ENCODE data around the gene FOXRED2. TPM values are rescaled to one million over a fixed set of nuclear protein-coding genes. Genes with fewer than 3 reads are reported as not detected.

FOXRED2 gene
- total RNA-seq, 1 experiment from 2014 or later = 34.4 TPM

GRCh38 chr22:36449596-36450175 lies 57.2 kb downstream of the FOXRED2 start:
- Histone ChIP-seq H3K4me1 (ENCODE audit: insufficient read depth, low read length) (no peaks in the 10 kb centered on the region), H3K27me3 (ENCODE audit: insufficient read depth, low read length) (no peaks in the 10 kb centered on the region), H2AFZ (ENCODE audit: low read length) (no peak overlapping the region), H2BK12ac (ENCODE audit: insufficient read length, low read depth, low read length) (no peak overlapping the region), H2BK5ac (ENCODE audit: insufficient read length, low read length) (no peak overlapping the region), H3K79me1 (ENCODE audit: insufficient read depth, low read depth, low read length, poor library complexity, severe bottlenecking) (no peaks in the 10 kb centered on the region), H3K23me2 (ENCODE audit: insufficient read length, low read depth, low read length, poor library complexity, severe bottlenecking) (peaks cover 2% of the 10 kb centered on the region), H4K91ac (ENCODE audit: insufficient read length, low read depth, low read length) (no peak overlapping the region), H3K9ac (ENCODE audit: extremely low read depth, insufficient read length, low read length) (no peak overlapping the region), H3K18ac (ENCODE audit: insufficient read length, low read depth, low read length) (no peak overlapping the region), H3K9me3 (ENCODE audit: control insufficient read depth, low read depth, low read length) (no peaks in the 10 kb centered on the region), H3K4me2 (ENCODE audit: insufficient read depth, insufficient read length, low read length) (no peak overlapping the region), H3K56ac (ENCODE audit: insufficient read length, low read depth, low read length) (no peak overlapping the region), H3K23ac (ENCODE audit: insufficient read length, low read depth, low read length) (no peak overlapping the region), H4K8ac (replicated peaks; ENCODE audit: insufficient read length, low read depth, low read length) (no peak overlapping the region), H4K5ac (ENCODE audit: insufficient read length, low read depth, low read length) (no peak overlapping the region), H3K4ac (ENCODE audit: low read depth, low read length) (no peak overlapping the region), H4K20me1 (ENCODE audit: control insufficient read depth, insufficient read depth, insufficient read length) (no peaks in the 10 kb centered on the region), H3K27ac (ENCODE audit: insufficient read length, low read depth, low read length) (no peak overlapping the region), H3K14ac (ENCODE audit: insufficient read depth, low read length) (no peak overlapping the region), H3K79me2 (ENCODE audit: insufficient read depth, low read length) (no peaks in the 10 kb centered on the region), H2BK120ac (ENCODE audit: low read depth, low read length, poor library complexity, severe bottlenecking) (no peak overlapping the region), H2AK5ac (ENCODE audit: insufficient read length, low read length) (no peak overlapping the region), H2BK20ac (ENCODE audit: low read depth, low read length, poor library complexity, severe bottlenecking) (no peak overlapping the region), H3T11ph (ENCODE audit: low read length) (no peak overlapping the region), H2BK15ac (ENCODE audit: low read depth, low read length) (no peak overlapping the region)
- H3K4me1 Mint-ChIP-seq = peaks cover 16 to 18% of the 10 kb centered on the region in 2 experiments
- WGBS (ENCODE audit: extremely low coverage, insufficient read length, low lambda C conversion rate) = no CpG with 5 or more reads among the region's 11 CpGs
- DNase-seq = no peak
- no peak overlapping the region for H3K4me3 Mint-ChIP-seq
- peaks cover 0 to 4% of the 10 kb centered on the region in 2 experiments; a peak in 1 of 5 replicates for H3K9me3 Mint-ChIP-seq
- H3K36me3 Mint-ChIP-seq (ENCODE audit: insufficient read depth in 1 of 3, low read depth in 3 of 3) = peaks cover 0 to 3% (median 0%) of the 10 kb centered on the region in 3 experiments; a peak in 1 of 7 replicates
- H3K27me3 Mint-ChIP-seq (ENCODE audit: low read depth) = peaks cover 3% of the 10 kb centered on the region
- H3K27ac Mint-ChIP-seq = no peak overlapping the region
- TF ChIP-seq CTCF (conservative IDR thresholded peaks at IDR 0.05) = no peak

Data from H9 (cell line).